ENCODE measurements around the gene CRAMP1. TPM values are rescaled to one million over a fixed set of nuclear protein-coding genes. Genes with fewer than 3 reads are reported as not detected.

Gene CRAMP1
- total RNA-seq, 1 donor from 2014 or later = 11.7 TPM

DNA sequence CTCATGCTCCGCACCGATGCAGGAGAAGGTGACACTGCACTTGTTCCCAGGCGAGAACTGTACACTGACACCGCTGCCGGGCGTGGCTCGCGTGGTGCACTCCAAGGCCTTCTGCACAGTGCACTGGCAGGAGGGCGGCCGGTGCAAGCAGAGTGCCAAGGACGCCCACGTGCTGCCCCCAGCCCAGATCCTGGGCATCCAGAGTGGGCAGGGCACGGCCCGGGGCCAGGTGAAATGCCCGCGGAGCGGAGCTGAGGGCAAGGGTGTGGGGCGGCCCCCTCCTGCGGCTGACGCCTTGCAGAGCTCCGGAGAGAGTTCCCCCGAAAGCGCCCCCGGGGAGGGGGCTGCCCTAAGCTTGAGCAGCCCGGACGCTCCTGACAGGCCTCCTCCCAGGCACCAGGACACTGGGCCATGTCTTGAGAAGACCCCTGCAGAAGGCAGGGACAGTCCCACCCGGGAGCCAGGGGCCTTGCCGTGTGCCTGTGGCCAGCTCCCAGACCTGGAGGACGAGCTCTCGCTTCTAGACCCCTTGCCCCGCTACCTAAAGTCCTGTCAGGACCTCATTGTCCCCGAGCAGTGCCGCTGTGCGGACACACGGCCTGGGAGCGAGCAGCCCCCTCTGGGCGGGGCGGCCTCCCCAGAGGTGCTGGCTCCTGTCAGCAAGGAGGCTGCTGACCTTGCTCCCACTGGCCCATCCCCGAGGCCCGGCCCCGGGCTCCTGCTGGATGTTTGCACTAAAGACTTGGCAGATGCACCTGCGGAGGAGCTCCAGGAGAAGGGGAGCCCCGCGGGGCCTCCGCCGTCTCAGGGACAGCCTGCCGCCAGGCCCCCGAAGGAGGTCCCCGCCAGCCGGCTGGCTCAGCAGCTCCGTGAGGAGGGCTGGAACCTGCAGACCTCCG, 44.0 kb downstream of the CRAMP1 start:
- no peak overlapping the region for H2AFZ ChIP-seq (replicated peaks)
- no peak overlapping the region for H3K4me2 ChIP-seq
- no peaks in the 10 kb centered on the region for H3K9me3 ChIP-seq (ENCODE audit: low read depth)
- no peaks in the 10 kb centered on the region for H3K79me2 ChIP-seq (ENCODE audit: low read depth)
- Mint-ChIP-seq H3K4me1 (no peaks in the 10 kb centered on the region), H3K36me3 (peaks cover 15% of the 10 kb centered on the region), H3K9me3 (no peaks in the 10 kb centered on the region), H3K27ac (no peak overlapping the region), H3K4me3 (no peak overlapping the region), H3K27me3 (ENCODE audit: insufficient read depth, low read depth) (peaks cover 3% of the 10 kb centered on the region)
- no peak overlapping the region for H3K27ac ChIP-seq
- no peak overlapping the region for H3K9ac ChIP-seq
- no peaks in the 10 kb centered on the region for H3K27me3 ChIP-seq
- TF ChIP-seq, protein P1, sequence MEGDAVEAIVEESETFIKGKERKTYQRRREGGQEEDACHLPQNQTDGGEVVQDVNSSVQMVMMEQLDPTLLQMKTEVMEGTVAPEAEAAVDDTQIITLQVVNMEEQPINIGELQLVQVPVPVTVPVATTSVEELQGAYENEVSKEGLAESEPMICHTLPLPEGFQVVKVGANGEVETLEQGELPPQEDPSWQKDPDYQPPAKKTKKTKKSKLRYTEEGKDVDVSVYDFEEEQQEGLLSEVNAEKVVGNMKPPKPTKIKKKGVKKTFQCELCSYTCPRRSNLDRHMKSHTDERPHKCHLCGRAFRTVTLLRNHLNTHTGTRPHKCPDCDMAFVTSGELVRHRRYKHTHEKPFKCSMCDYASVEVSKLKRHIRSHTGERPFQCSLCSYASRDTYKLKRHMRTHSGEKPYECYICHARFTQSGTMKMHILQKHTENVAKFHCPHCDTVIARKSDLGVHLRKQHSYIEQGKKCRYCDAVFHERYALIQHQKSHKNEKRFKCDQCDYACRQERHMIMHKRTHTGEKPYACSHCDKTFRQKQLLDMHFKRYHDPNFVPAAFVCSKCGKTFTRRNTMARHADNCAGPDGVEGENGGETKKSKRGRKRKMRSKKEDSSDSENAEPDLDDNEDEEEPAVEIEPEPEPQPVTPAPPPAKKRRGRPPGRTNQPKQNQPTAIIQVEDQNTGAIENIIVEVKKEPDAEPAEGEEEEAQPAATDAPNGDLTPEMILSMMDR (IDR thresholded peaks at IDR 0.05) = no peak
- no peak for TF ChIP-seq EZH2 (IDR thresholded peaks at IDR 0.05)
- H3K36me3 ChIP-seq = no peaks in the 10 kb centered on the region
- H4K20me1 ChIP-seq (ENCODE audit: low read depth) = peaks cover 7% of the 10 kb centered on the region
- H3K4me3 ChIP-seq = no peak overlapping the region
- H3K4me1 ChIP-seq = no peaks in the 10 kb centered on the region
- no peaks in the 10 kb centered on the region for H3F3A ChIP-seq (ENCODE audit: low read depth)
- DNase-seq (ENCODE audit: low spot score) = no peak

DNA sequence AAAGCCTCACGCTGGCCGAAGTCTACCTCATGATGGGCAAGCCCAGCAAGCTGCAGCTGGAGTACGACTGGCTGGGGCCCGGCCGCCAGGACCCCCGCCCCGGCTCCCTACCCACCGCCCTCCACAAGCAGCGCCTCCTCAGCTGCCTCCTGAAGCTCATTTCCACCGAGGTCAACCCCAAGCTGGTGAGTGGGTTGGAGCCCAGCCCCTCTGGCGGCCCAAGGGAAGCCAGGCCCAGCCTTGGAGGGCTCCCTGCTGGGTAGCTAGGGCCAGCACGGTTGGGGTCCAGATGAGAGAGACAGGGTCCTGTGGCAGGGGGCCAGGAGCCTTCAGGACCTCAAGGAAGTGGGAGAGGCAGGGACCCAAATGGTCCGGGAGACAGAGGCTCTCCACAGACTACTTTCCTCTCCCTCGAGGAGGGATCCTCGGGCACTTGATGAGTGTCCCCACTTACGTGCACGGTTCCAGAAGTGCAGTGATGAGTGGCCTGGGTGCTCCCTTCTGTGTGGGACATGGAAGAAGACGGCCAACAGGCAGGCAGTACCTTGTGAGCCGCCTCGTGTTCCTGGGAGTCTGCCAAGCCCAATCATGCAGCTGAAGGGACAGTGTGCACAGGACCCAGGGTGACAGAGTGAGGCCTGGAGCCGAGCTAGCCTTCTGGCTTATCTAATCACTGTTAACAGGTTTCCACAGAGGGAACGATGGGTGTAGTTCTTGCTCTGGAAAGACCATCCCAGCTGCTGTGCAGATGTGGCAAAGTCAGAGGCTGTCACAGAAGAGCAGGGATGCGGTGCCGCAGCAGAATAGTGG, 44.9 kb downstream of the CRAMP1 start:
- Mint-ChIP-seq H3K27ac (no peak overlapping the region), H3K27me3 (ENCODE audit: insufficient read depth, low read depth) (no peaks in the 10 kb centered on the region), H3K36me3 (peaks cover 10% of the 10 kb centered on the region), H3K4me3 (no peak overlapping the region), H3K4me1 (no peaks in the 10 kb centered on the region), H3K9me3 (no peaks in the 10 kb centered on the region)
- H3K79me2 ChIP-seq (ENCODE audit: low read depth) = no peaks in the 10 kb centered on the region
- H3K27ac ChIP-seq = no peak overlapping the region
- no peaks in the 10 kb centered on the region for H3K4me1 ChIP-seq
- H2AFZ ChIP-seq (replicated peaks) = no peak overlapping the region
- TF ChIP-seq EZH2 (IDR thresholded peaks at IDR 0.05) = no peak
- TF ChIP-seq EZH2phosphoT487 (IDR thresholded peaks at IDR 0.05) = no peak
- TF ChIP-seq, protein P1 (IDR thresholded peaks at IDR 0.05) = no peak
- H3K27me3 ChIP-seq = no peaks in the 10 kb centered on the region
- H3F3A ChIP-seq (ENCODE audit: low read depth) = no peaks in the 10 kb centered on the region
- no peaks in the 10 kb centered on the region for H3K9me3 ChIP-seq (ENCODE audit: low read depth)
- no peaks in the 10 kb centered on the region for H4K20me1 ChIP-seq (ENCODE audit: low read depth)
- H3K4me3 ChIP-seq = no peak overlapping the region
- H3K36me3 ChIP-seq = no peaks in the 10 kb centered on the region
- no peak for DNase-seq (ENCODE audit: low spot score)
- H3K4me2 ChIP-seq = no peak overlapping the region
- no peak overlapping the region for H3K9ac ChIP-seq

GRCh38 chr16:1657841-1658240, 45.7 kb downstream of the CRAMP1 start:
- peaks cover 11% of the 10 kb centered on the region for H3K36me3 Mint-ChIP-seq
- Histone ChIP-seq H3K27ac (no peak overlapping the region), H4K20me1 (ENCODE audit: low read depth) (no peaks in the 10 kb centered on the region), H3K4me3 (no peak overlapping the region), H3K4me1 (no peaks in the 10 kb centered on the region), H3K36me3 (no peaks in the 10 kb centered on the region), H3K79me2 (ENCODE audit: low read depth) (no peaks in the 10 kb centered on the region), H3K27me3 (no peaks in the 10 kb centered on the region), H3F3A (ENCODE audit: low read depth) (no peaks in the 10 kb centered on the region), H3K9me3 (ENCODE audit: low read depth) (no peaks in the 10 kb centered on the region), H3K4me2 (no peak overlapping the region), H2AFZ (replicated peaks) (no peak overlapping the region), H3K9ac (no peak overlapping the region)
- TF ChIP-seq EZH2phosphoT487 (IDR thresholded peaks at IDR 0.05) (no peak), EZH2 (IDR thresholded peaks at IDR 0.05) (no peak)
- TF ChIP-seq, protein P1 (IDR thresholded peaks at IDR 0.05) = no peak
- H3K4me1 Mint-ChIP-seq = no peaks in the 10 kb centered on the region
- no peak for DNase-seq (ENCODE audit: low spot score)
- no peak overlapping the region for H3K4me3 Mint-ChIP-seq
- H3K27ac Mint-ChIP-seq = no peak overlapping the region
- H3K9me3 Mint-ChIP-seq = no peaks in the 10 kb centered on the region
- no peaks in the 10 kb centered on the region for H3K27me3 Mint-ChIP-seq (ENCODE audit: insufficient read depth, low read depth)

Measured in neural progenitor cell (in vitro differentiated cells).